ENCODE measurements around the gene TCTN1. TPM values are rescaled to one million over a fixed set of nuclear protein-coding genes. Genes with fewer than 3 reads are reported as not detected.

The TCTN1 gene
- total and polyA plus RNA-seq, 2 of the 13 experiments (the other 11 are each of a cell fraction or from before 2014, with no cell fraction given): 13.6 to 16.0 TPM

DNA sequence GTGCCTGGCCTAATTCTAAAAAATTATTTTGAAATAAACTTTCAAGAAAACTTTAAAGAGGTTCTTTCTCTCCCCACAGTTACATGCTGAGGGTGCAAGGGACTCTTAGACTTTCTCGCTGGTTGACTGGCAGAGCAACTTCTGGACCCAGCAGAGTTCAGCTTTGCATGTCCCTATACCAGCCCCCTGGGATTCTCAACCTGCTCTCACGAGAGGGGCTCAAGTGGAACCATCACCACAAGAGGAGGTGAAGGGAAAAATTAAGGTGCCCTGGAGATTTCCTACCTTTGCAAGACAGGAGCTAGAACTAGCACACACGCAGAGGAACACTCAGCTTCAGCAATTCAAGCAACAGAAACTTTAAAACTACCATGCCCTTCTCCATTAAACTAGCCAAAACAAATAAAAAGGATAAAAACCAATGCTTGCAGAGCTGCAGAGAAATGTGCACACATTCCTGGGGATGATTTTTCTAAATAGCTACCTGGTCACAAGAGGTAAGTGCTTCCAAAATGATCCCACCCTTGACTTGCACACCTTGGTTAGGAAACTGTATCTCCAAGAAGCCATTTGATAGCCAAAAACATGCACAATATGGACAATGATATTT is 72.5 kb downstream of the TCTN1 start:
- Histone ChIP-seq H3K9ac (ENCODE audit: insufficient read depth, low read depth, low read length) (no peak overlapping the region), H3K4me2 (ENCODE audit: low read depth, low read length) (no peak overlapping the region), H3K9me3 (ENCODE audit: low read length) (no peaks in the 10 kb centered on the region), H3K36me3 (replicated peaks in 1 of 2; ENCODE audit: control insufficient read depth in 1 of 2, insufficient read depth in 2 of 2, low read length in 2 of 2) (no peaks in the 10 kb centered on the region), H3K27me3 (ENCODE audit: control insufficient read depth in 1 of 2, insufficient read depth in 2 of 2, low read length in 2 of 2) (peaks cover 5 to 48% of the 10 kb centered on the region in 2 experiments), H3K79me2 (ENCODE audit: insufficient read depth, low read length) (no peaks in the 10 kb centered on the region), H3K4me3 (replicated peaks in 1 of 3; ENCODE audit: insufficient read depth in 1 of 3, low read depth in 2 of 3, low read length in 3 of 3) (no peak overlapping the region), H3K27ac (ENCODE audit: extremely low read length, insufficient read depth, low read length) (no peak overlapping the region), H3K4me1 (ENCODE audit: insufficient read depth, low read length) (peaks cover 11% of the 10 kb centered on the region), H4K20me1 (ENCODE audit: insufficient read depth, low read length) (no peaks in the 10 kb centered on the region), H2AFZ (ENCODE audit: low read length) (no peak overlapping the region)
- FAIRE-seq (no peak), DNase-seq (ENCODE audit: low spot score) (no peak), ATAC-seq (no peak)
- no TSS peak for BruUV-seq (replicated peaks)
- TF ChIP-seq TBX3 (IDR thresholded peaks at IDR 0.05; ENCODE audit: borderline replicate concordance): no peak
- no peak for TF ChIP-seq ZNF282 (IDR thresholded peaks at IDR 0.05; ENCODE audit: partially characterized antibody)
- TF ChIP-seq HNRNPH1 (optimal IDR thresholded peaks at IDR 0.05; ENCODE audit: low read depth, low read length): no peak
- TF ChIP-seq, protein P1, sequence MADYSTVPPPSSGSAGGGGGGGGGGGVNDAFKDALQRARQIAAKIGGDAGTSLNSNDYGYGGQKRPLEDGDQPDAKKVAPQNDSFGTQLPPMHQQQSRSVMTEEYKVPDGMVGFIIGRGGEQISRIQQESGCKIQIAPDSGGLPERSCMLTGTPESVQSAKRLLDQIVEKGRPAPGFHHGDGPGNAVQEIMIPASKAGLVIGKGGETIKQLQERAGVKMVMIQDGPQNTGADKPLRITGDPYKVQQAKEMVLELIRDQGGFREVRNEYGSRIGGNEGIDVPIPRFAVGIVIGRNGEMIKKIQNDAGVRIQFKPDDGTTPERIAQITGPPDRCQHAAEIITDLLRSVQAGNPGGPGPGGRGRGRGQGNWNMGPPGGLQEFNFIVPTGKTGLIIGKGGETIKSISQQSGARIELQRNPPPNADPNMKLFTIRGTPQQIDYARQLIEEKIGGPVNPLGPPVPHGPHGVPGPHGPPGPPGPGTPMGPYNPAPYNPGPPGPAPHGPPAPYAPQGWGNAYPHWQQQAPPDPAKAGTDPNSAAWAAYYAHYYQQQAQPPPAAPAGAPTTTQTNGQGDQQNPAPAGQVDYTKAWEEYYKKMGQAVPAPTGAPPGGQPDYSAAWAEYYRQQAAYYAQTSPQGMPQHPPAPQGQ (CRISPR knock-in tag; IDR thresholded peaks at IDR 0.05; ENCODE audit: borderline replicate concordance): no peak
- TF ChIP-seq, protein P2, sequence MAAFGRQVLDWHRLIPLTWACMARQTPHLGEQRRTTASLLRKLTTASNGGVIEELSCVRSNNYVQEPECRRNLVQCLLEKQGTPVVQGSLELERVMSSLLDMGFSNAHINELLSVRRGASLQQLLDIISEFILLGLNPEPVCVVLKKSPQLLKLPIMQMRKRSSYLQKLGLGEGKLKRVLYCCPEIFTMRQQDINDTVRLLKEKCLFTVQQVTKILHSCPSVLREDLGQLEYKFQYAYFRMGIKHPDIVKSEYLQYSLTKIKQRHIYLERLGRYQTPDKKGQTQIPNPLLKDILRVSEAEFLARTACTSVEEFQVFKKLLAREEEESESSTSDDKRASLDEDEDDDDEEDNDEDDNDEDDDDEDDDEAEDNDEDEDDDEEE (CRISPR knock-in tag; IDR thresholded peaks at IDR 0.05): no peak
- no peak for TF ChIP-seq KLF16 (CRISPR knock-in tag; IDR thresholded peaks at IDR 0.05)
- TF ChIP-seq, protein P3, sequence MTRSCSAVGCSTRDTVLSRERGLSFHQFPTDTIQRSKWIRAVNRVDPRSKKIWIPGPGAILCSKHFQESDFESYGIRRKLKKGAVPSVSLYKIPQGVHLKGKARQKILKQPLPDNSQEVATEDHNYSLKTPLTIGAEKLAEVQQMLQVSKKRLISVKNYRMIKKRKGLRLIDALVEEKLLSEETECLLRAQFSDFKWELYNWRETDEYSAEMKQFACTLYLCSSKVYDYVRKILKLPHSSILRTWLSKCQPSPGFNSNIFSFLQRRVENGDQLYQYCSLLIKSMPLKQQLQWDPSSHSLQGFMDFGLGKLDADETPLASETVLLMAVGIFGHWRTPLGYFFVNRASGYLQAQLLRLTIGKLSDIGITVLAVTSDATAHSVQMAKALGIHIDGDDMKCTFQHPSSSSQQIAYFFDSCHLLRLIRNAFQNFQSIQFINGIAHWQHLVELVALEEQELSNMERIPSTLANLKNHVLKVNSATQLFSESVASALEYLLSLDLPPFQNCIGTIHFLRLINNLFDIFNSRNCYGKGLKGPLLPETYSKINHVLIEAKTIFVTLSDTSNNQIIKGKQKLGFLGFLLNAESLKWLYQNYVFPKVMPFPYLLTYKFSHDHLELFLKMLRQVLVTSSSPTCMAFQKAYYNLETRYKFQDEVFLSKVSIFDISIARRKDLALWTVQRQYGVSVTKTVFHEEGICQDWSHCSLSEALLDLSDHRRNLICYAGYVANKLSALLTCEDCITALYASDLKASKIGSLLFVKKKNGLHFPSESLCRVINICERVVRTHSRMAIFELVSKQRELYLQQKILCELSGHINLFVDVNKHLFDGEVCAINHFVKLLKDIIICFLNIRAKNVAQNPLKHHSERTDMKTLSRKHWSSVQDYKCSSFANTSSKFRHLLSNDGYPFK (CRISPR knock-in tag; IDR thresholded peaks at IDR 0.05; ENCODE audit: borderline replicate concordance): no peak
- WGBS (ENCODE audit: low lambda C conversion rate): 25% methylated on average over 3 of the region's 3 CpGs
- CTCF ChIA-PET (ENCODE audit: low intra/inter-chr PET ratio, low total read pairs): no interaction called here
- in situ Hi-C loops (cut with HindIII; ENCODE audit: extremely low pct_ligation_motif_present, low pct_unique_long_range_greater_than_20kb): no loop called here
- POLR2A ChIA-PET: no interaction called here
- intact Hi-C loops (cut with micrococcal nuclease; ENCODE audit: unreplicated experiment): no loop called here
